ENCODE results near the gene ERVFRD-1. TPM values are rescaled to one million over a fixed set of nuclear protein-coding genes. Genes with fewer than 3 reads are reported as not detected.
"Not testable (repeated sequence)": the region's sequence is repeated elsewhere in the genome, so short reads cannot be mapped to it uniquely, and the experiment has no call there.

The ERVFRD-1 gene
- total RNA-seq, 6 experiments from 2014 or later, result 0.12 TPM; not detected in 5

- intact Hi-C loops (cut with DNase I), result no loop called here
- Histone ChIP-seq H3K4me1 (no peaks in the 10 kb centered on the region), H3K27ac (no peak overlapping the region), H3K4me3 (no peak overlapping the region), H3K27me3 (no peaks in the 10 kb centered on the region), H3K36me3 (no peaks in the 10 kb centered on the region), H3K9me3 (no peaks in the 10 kb centered on the region)
- TF ChIP-seq CTCF (IDR thresholded peaks at IDR 0.05) (no peak), POLR2A (IDR thresholded peaks at IDR 0.05) (no peak)
- WGBS (ENCODE audit: insufficient coverage, low coverage, low lambda C conversion rate, missing lambda C conversion rate), result 80% methylated on average over 1 of the region's 2 CpGs
- DNase-seq (no peak), ATAC-seq (no peak)
Observed at GRCh38 chr6:11126876-11127275, 15.4 kb upstream of the ERVFRD-1 start.

DNA sequence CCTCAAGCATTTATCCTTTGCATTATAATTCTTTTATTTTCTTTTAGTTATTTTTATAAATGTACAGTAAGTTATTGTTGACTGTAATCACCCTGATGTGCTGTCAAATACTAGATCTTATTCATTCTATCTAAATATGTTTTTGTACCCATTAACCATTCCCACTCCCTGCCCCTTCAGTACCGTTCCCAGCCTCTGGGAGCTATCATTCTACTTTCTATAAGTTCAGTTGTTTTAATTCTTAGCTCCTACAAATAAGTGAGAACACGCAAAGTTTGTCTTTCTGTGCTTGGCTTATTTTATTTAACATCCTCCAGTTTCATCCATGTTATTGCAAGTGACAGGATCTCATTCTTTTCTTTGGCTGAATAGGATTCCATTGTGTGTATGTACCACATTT, 12.5 kb upstream of the ERVFRD-1 start:
- intact Hi-C loops (cut with DNase I), result no loop called here
- Histone ChIP-seq H3K4me1 (no peaks in the 10 kb centered on the region), H3K4me3 (no peak overlapping the region), H3K36me3 (no peaks in the 10 kb centered on the region), H3K27ac (no peak overlapping the region), H3K27me3 (no peaks in the 10 kb centered on the region), H3K9me3 (no peaks in the 10 kb centered on the region)
- TF ChIP-seq CTCF (IDR thresholded peaks at IDR 0.05) (no peak), POLR2A (IDR thresholded peaks at IDR 0.05) (no peak)
- DNase-seq, result no peak
- ATAC-seq, result no peak
- 95% methylated on average over 2 of the region's 2 CpGs for WGBS (ENCODE audit: insufficient coverage, low coverage, low lambda C conversion rate, missing lambda C conversion rate)

DNA sequence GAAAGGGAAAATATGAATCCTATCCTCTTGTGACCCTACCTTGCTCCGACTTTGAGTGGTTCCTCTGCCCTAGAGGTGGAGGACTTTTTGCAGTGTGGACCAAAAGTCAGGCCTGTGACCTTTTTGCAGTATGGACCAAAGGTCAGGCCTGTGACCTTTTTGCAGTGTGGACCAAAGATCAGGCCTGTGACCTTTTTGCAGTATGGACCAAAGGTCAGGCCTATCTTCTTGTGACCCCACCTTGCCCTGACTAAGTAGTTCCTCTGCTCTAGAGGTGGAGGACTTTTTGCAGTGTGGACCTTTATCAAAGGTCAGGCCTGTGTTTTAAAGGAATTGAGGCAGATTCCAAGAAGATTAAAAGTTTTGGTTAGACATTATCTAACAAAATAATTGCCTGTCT, 10.9 kb upstream of the ERVFRD-1 start:
- ATAC-seq, result peak in 3 of 4 donors; percentile 25 to 40 (median 26)
- H3K27me3 ChIP-seq, result no peaks in the 10 kb centered on the region
- H3K9me3 ChIP-seq, result no peaks in the 10 kb centered on the region
- WGBS (ENCODE audit: insufficient coverage, low coverage, low lambda C conversion rate, missing lambda C conversion rate), result 29% methylated on average over 1 of the region's 1 CpG
- DNase-seq, result no peak
- H3K4me1 ChIP-seq, result no peaks in the 10 kb centered on the region
- no peak overlapping the region for H3K27ac ChIP-seq
- intact Hi-C loops (cut with DNase I), result no loop called here
- TF ChIP-seq POLR2A (IDR thresholded peaks at IDR 0.05), result no peak
- no peaks in the 10 kb centered on the region for H3K36me3 ChIP-seq
- H3K4me3 ChIP-seq, result no peak overlapping the region

DNA sequence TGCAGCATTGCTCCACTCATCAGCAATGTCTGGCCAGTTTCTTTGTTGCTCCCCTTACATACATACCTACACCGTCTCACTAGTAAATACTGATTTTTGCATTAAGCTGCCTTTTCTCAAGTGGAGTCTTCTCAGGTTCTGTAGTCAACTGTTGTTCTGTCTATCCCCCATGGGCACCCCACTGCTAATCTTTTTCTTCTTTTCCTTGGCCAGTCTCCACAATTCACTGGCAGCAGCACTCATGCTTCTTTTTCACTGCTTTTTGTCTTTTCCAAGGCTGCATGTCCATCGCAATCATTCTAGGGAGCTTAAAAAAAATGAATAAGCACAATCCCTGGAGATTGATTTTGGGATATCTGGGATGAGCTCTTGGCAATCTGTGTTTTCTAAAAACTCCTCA, 10.3 kb upstream of the ERVFRD-1 start:
- no peak for ATAC-seq
- intact Hi-C loops (cut with DNase I), result no loop called here
- TF ChIP-seq CTCF (IDR thresholded peaks at IDR 0.05) (no peak), POLR2A (IDR thresholded peaks at IDR 0.05) (no peak)
- H3K4me1 ChIP-seq, result no peaks in the 10 kb centered on the region
- no peaks in the 10 kb centered on the region for H3K27me3 ChIP-seq
- WGBS (ENCODE audit: insufficient coverage, low coverage, low lambda C conversion rate, missing lambda C conversion rate), result 100% methylated on average over 2 of the region's 2 CpGs
- no peak overlapping the region for H3K4me3 ChIP-seq
- DNase-seq, result no peak
- H3K27ac ChIP-seq, result no peak overlapping the region
- no peaks in the 10 kb centered on the region for H3K36me3 ChIP-seq
- no peaks in the 10 kb centered on the region for H3K9me3 ChIP-seq

- 83% methylated on average over 4 of the region's 4 CpGs for WGBS (ENCODE audit: insufficient coverage, low coverage, low lambda C conversion rate, missing lambda C conversion rate)
- H3K36me3 ChIP-seq, result no peaks in the 10 kb centered on the region
- ATAC-seq (no peak), DNase-seq (no peak)
- intact Hi-C loops (cut with DNase I), result no loop called here
- no peak overlapping the region for H3K4me3 ChIP-seq
- no peaks in the 10 kb centered on the region for H3K9me3 ChIP-seq
- H3K27ac ChIP-seq, result no peak overlapping the region
- no peak for TF ChIP-seq CTCF (IDR thresholded peaks at IDR 0.05)
- TF ChIP-seq POLR2A (IDR thresholded peaks at IDR 0.05), result no peak
- H3K27me3 ChIP-seq, result no peaks in the 10 kb centered on the region
- peaks cover 0 to 3% (median 0%) of the 10 kb centered on the region in 4 donors for H3K4me1 ChIP-seq
Observed at GRCh38 chr6:11120271-11121005, 8.9 kb upstream of the ERVFRD-1 start.

GRCh38 chr6:11115808-11116536, 4.4 kb upstream of the ERVFRD-1 start:
- intact Hi-C loops (cut with DNase I); H3K27ac ChIP-seq; H3K36me3 ChIP-seq; H3K27me3 ChIP-seq; H3K4me3 ChIP-seq; H3K9me3 ChIP-seq; DNase-seq: not testable (repeated sequence)
- peak in 2 of 4 donors; percentile 27 to 86 for ATAC-seq
- H3K4me1 ChIP-seq, result peaks cover 0 to 11% (median 0%) of the 10 kb centered on the region in 4 donors
- WGBS (ENCODE audit: insufficient coverage, low coverage, low lambda C conversion rate, missing lambda C conversion rate), result no CpG with 5 or more reads among the region's 11 CpGs

Data from right lobe of liver (tissue), 6 donors.